Body of pancreas (tissue), 4 donors: ENCODE results near the gene CERS5.

Experiments
- POLR2A ChIP-seq, 3 donors: fragments of 450-650 bp; IDR thresholded peaks; one replicate each; pipeline ENCODE4 v1.6.1; 2016; ENCODE audit warnings: antibody characterized with exemption in 3 of 3, mild to moderate bottlenecking in 2 of 3
- TF ChIP-seq, protein P1 (sequence below), 7 experiments: fragments of 450-650 bp in 4 of 7; fragments of 200-600 bp in 3 of 7; sonication (generic) in 3 of 7; IDR thresholded peaks; one replicate each; pipeline ENCODE4 v1.5.1; 2016 to 2019; ENCODE audit warnings: antibody characterized with exemption in 7 of 7

DNA sequence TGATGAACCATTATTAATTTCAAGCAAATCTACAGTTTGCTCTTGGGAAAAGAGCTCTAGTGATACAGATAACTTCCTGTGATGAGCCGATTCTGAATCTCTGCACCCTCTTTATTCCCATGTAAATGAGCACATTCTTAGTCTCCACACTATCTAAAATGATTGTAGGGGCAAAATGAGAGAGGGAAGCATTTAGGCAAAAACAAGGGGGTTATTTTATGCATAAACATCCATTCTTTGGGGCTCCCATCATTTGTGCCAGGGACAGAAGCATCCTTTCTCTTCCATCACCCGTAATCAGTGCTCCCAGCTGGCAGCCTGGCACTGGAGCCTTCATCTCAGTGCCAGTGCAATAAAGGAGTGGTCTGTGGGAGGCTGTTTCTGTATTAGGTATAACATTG lies 65.0 kb downstream of the CERS5 start:
- no peak for TF ChIP-seq POLR2A (IDR thresholded peaks at IDR 0.05)
- TF ChIP-seq, protein P1, sequence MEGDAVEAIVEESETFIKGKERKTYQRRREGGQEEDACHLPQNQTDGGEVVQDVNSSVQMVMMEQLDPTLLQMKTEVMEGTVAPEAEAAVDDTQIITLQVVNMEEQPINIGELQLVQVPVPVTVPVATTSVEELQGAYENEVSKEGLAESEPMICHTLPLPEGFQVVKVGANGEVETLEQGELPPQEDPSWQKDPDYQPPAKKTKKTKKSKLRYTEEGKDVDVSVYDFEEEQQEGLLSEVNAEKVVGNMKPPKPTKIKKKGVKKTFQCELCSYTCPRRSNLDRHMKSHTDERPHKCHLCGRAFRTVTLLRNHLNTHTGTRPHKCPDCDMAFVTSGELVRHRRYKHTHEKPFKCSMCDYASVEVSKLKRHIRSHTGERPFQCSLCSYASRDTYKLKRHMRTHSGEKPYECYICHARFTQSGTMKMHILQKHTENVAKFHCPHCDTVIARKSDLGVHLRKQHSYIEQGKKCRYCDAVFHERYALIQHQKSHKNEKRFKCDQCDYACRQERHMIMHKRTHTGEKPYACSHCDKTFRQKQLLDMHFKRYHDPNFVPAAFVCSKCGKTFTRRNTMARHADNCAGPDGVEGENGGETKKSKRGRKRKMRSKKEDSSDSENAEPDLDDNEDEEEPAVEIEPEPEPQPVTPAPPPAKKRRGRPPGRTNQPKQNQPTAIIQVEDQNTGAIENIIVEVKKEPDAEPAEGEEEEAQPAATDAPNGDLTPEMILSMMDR (IDR thresholded peaks at IDR 0.05), result no peak
